Transverse colon (tissue), 4 donors: ENCODE results near the gene PTCD3.

Experiments
- CTCF ChIP-seq, 5 experiments: fragments of 200-600 bp in 3 of 5; fragments of 450-650 bp in 2 of 5; sonication (generic) in 3 of 5; IDR thresholded peaks; 1 replicate in 2 of 5; 2 replicates in 3 of 5; pipeline ENCODE4 v1.5.1; 2016 to 2017; ENCODE audit warnings: antibody characterized with exemption in 5 of 5, inconsistent platforms in 3 of 5, mild to moderate bottlenecking in 2 of 5, moderate library complexity in 1 of 5
- EP300 ChIP-seq: sonication (generic); formaldehyde crosslinking; IDR thresholded peaks from one replicate; pipeline ENCODE4 v1.6.1; 2017; ENCODE audit warnings: antibody characterized with exemption, low read depth
- POLR2A ChIP-seq: fragments of 450-650 bp; IDR thresholded peaks from one replicate; pipeline ENCODE4 v1.6.1; 2016; ENCODE audit warnings: antibody characterized with exemption, mild to moderate bottlenecking, moderate library complexity
- POLR2AphosphoS5 ChIP-seq, 3 donors: sonication (generic); formaldehyde crosslinking; IDR thresholded peaks; one replicate each; pipeline ENCODE4 v1.6.1; 2016; ENCODE audit warnings: antibody characterized with exemption in 3 of 3

- no peak for TF ChIP-seq CTCF (IDR thresholded peaks at IDR 0.05)
- TF ChIP-seq POLR2AphosphoS5 (IDR thresholded peaks at IDR 0.05) = no peak
- TF ChIP-seq POLR2A = no peak
- TF ChIP-seq EP300 = no peak
These were observed 8.7 kb upstream of the PTCD3 start for GRCh38 chr2:86097114-86097896.
